NCI-H510A treated with DMSO at 0.1 percent for 48 hours (cell line): ENCODE results near the gene PCGF5.
"Not testable (repeated sequence)": the region's sequence is repeated elsewhere in the genome, so short reads cannot be mapped to it uniquely, and the experiment has no call there.

Source experiments
- DNase-seq: peaks from one replicate; lab custom pipeline; 2025; lab: John Stamatoyannopoulos, UW

PCGF5 gene

GRCh38 chr10:91286572-91286971, 66.1 kb downstream of the PCGF5 start:
- no peak for DNase-seq

- DNase-seq, result no peak
Measured at GRCh38 chr10:91287276-91287675, 66.8 kb downstream of the PCGF5 start.

- no peak for DNase-seq
Measured at GRCh38 chr10:91287912-91288311, 67.4 kb downstream of the PCGF5 start.

- no peak for DNase-seq
Measured at GRCh38 chr10:91289305-91289704, 68.8 kb downstream of the PCGF5 start.

- no peak for DNase-seq
Measured at GRCh38 chr10:91290607-91291006, 70.1 kb downstream of the PCGF5 start.

- DNase-seq, result no peak
Measured at GRCh38 chr10:91294134-91294906, 73.9 kb downstream of the PCGF5 start.

- no peak for DNase-seq
Measured at GRCh38 chr10:91295346-91295745, 74.9 kb downstream of the PCGF5 start.

- DNase-seq, result no peak
Measured at GRCh38 chr10:91296471-91296870, 76.0 kb downstream of the PCGF5 start.

GRCh38 chr10:91298224-91298871, 77.9 kb downstream of the PCGF5 start:
- peak; percentile 58 for DNase-seq

GRCh38 chr10:91299999-91300575, 79.6 kb downstream of the PCGF5 start:
- no peak for DNase-seq

GRCh38 chr10:91302946-91303345, 82.5 kb downstream of the PCGF5 start:
- DNase-seq, result not testable (repeated sequence)

- not testable (repeated sequence) for DNase-seq
Measured at GRCh38 chr10:91305979-91306378, 85.5 kb downstream of the PCGF5 start.

- DNase-seq, result no peak
Measured at GRCh38 chr10:91307489-91307888, 87.0 kb downstream of the PCGF5 start.

- DNase-seq, result no peak
Measured at GRCh38 chr10:91309711-91310110, 89.2 kb downstream of the PCGF5 start.

- DNase-seq, result no peak
Measured at GRCh38 chr10:91311601-91312381, 91.3 kb downstream of the PCGF5 start.

- no peak for DNase-seq
Measured at GRCh38 chr10:91312382-91312733, 91.9 kb downstream of the PCGF5 start.

GRCh38 chr10:91313796-91314485, 93.5 kb downstream of the PCGF5 start:
- no peak for DNase-seq

GRCh38 chr10:91316486-91316885, 96.0 kb downstream of the PCGF5 start:
- no peak for DNase-seq

- DNase-seq, result no peak
Measured at GRCh38 chr10:91317541-91317940, 97.1 kb downstream of the PCGF5 start.

GRCh38 chr10:91319336-91319735, 98.9 kb downstream of the PCGF5 start:
- DNase-seq, result no peak

GRCh38 chr10:91323293-91323905, 102.9 kb downstream of the PCGF5 start:
- DNase-seq, result not testable (repeated sequence)
